Measurements from ENCODE around the gene CCDC106. TPM values are rescaled to one million over a fixed set of nuclear protein-coding genes. Genes with fewer than 3 reads are reported as not detected.
A peak's percentile ranks its signal among the peaks of the same experiment; 100 is the strongest.

Gene CCDC106
- total RNA-seq, 1 experiment from 2014 or later, result 9.7 TPM

- DNase-seq, result no peak
- H3K4me3 ChIP-seq, result peak overlapping the region; percentile 88
- H3K4me1 ChIP-seq, result peaks cover 8% of the 10 kb centered on the region; the same call in 1 of the 2 replicates
- no peak overlapping the region for H3K27ac ChIP-seq
- no peaks in the 10 kb centered on the region for H3K27me3 ChIP-seq
- H3K9me3 ChIP-seq (replicated peaks), result no peaks in the 10 kb centered on the region
- H3K36me3 ChIP-seq, result peaks cover 19% of the 10 kb centered on the region
These were observed 902 bp upstream of the CCDC106 start for GRCh38 chr19:55646889-55647731.

- no peaks in the 10 kb centered on the region for H3K4me1 ChIP-seq
- peak in 1 of 2 experiments; percentile 35 for DNase-seq
- H3K4me3 ChIP-seq, result peak overlapping the region; percentile 88
- H3K36me3 ChIP-seq, result peaks cover 19% of the 10 kb centered on the region
- no peaks in the 10 kb centered on the region for H3K27me3 ChIP-seq
- H3K27ac ChIP-seq, result no peak overlapping the region; the same call in 1 of the 2 replicates
- H3K9me3 ChIP-seq (replicated peaks), result no peaks in the 10 kb centered on the region
These were observed 714 bp downstream of the CCDC106 start for GRCh38 chr19:55648585-55649267.

- no peak for DNase-seq
- H3K27me3 ChIP-seq, result no peaks in the 10 kb centered on the region
- no peaks in the 10 kb centered on the region for H3K9me3 ChIP-seq (replicated peaks)
- no peak overlapping the region for H3K4me3 ChIP-seq
- no peaks in the 10 kb centered on the region for H3K4me1 ChIP-seq
- no peak overlapping the region for H3K27ac ChIP-seq
- H3K36me3 ChIP-seq, result peaks cover 19% of the 10 kb centered on the region
These were observed 1.5 kb downstream of the CCDC106 start for GRCh38 chr19:55649268-55650125.

GRCh38 chr19:55650126-55650557 is 2.1 kb downstream of the CCDC106 start:
- Histone ChIP-seq H3K4me3 (no peak overlapping the region), H3K27me3 (no peaks in the 10 kb centered on the region), H3K36me3 (peaks cover 13% of the 10 kb centered on the region), H3K4me1 (no peaks in the 10 kb centered on the region), H3K27ac (no peak overlapping the region), H3K9me3 (replicated peaks) (no peaks in the 10 kb centered on the region)
- no peak for DNase-seq

- Histone ChIP-seq H3K9me3 (replicated peaks) (no peaks in the 10 kb centered on the region), H3K4me1 (no peaks in the 10 kb centered on the region), H3K36me3 (peaks cover 8% of the 10 kb centered on the region), H3K27ac (no peak overlapping the region), H3K4me3 (no peak overlapping the region), H3K27me3 (no peaks in the 10 kb centered on the region)
- DNase-seq, result no peak
These were observed 2.7 kb downstream of the CCDC106 start for GRCh38 chr19:55650602-55651230.

- Histone ChIP-seq H3K36me3 (peaks cover 8% of the 10 kb centered on the region; the same call in 1 of the 2 replicates), H3K9me3 (replicated peaks) (no peaks in the 10 kb centered on the region), H3K27ac (no peak overlapping the region), H3K4me3 (no peak overlapping the region), H3K4me1 (no peaks in the 10 kb centered on the region), H3K27me3 (no peaks in the 10 kb centered on the region)
- DNase-seq, result no peak
These were observed 3.2 kb downstream of the CCDC106 start for GRCh38 chr19:55651236-55651635.

GRCh38 chr19:55652311-55653128 is 4.5 kb downstream of the CCDC106 start:
- DNase-seq, result no peak
- Histone ChIP-seq H3K27me3 (no peaks in the 10 kb centered on the region), H3K4me1 (0 out of 2 replicates have a peak, but pooled peaks cover 5% of the 10 kb centered on the region)

GRCh38 chr19:55653651-55654322 is 5.8 kb downstream of the CCDC106 start:
- Histone ChIP-seq H3K4me1 (0 out of 2 replicates have a peak, but pooled peaks cover 5% of the 10 kb centered on the region), H3K27me3 (no peaks in the 10 kb centered on the region), H3K27ac (peak overlapping the region; percentile 98), H3K4me3 (peak overlapping the region; percentile 87), H3K9me3 (replicated peaks) (no peaks in the 10 kb centered on the region), H3K36me3 (peaks cover 7% of the 10 kb centered on the region; the same call in 1 of the 2 replicates)
- peak; percentile 99 for DNase-seq

More at GRCh38 chr19:55652311-55653128, 4.5 kb downstream of the CCDC106 start:
- Histone ChIP-seq H3K27ac (no peak overlapping the region), H3K4me3 (no peak overlapping the region), H3K36me3 (peaks cover 7% of the 10 kb centered on the region; the same call in 1 of the 2 replicates), H3K9me3 (replicated peaks) (no peaks in the 10 kb centered on the region)

GRCh38 chr19:55654323-55654867 is 6.4 kb downstream of the CCDC106 start:
- H3K36me3 ChIP-seq, result peaks cover 9% of the 10 kb centered on the region; the same call in 1 of the 2 replicates

GRCh38 chr19:55654868-55655647 is 7.0 kb downstream of the CCDC106 start, which contains the start of gene U2AF2:
Gene U2AF2 (plus strand): TSS chr19:55655035. CDS start chr19:55655105, 70 bp downstream.
- peak within 1 kb of the TSS; percentile 87 for H3K4me3 ChIP-seq
- H3K4me1 ChIP-seq, result 0 out of 2 replicates have a peak, but pooled peaks cover 5% of the 10 kb centered on the region
- no peaks in the 10 kb centered on the region for H3K27me3 ChIP-seq
- peak; percentile 94 to 95 for DNase-seq
- peak within 1 kb of the TSS; percentile 98 for H3K27ac ChIP-seq
- peaks cover 14% of the 10 kb centered on the region; the same call in 1 of the 2 replicates for H3K36me3 ChIP-seq
- H3K9me3 ChIP-seq (replicated peaks), result no peaks in the 10 kb centered on the region

More at GRCh38 chr19:55654323-55654867, 6.4 kb downstream of the CCDC106 start:
- DNase-seq, result peak; percentile 99
- H3K9me3 ChIP-seq (replicated peaks), result no peaks in the 10 kb centered on the region
- peak overlapping the region; percentile 87 for H3K4me3 ChIP-seq
- 0 out of 2 replicates have a peak, but pooled peaks cover 5% of the 10 kb centered on the region for H3K4me1 ChIP-seq
- peak overlapping the region; percentile 98 for H3K27ac ChIP-seq
- no peaks in the 10 kb centered on the region for H3K27me3 ChIP-seq

- Histone ChIP-seq H3K27ac (peak overlapping the region; percentile 98), H3K4me1 (0 out of 2 replicates have a peak, but pooled peaks cover 5% of the 10 kb centered on the region), H3K4me3 (peak overlapping the region; percentile 87), H3K27me3 (no peaks in the 10 kb centered on the region), H3K36me3 (peaks cover 14% of the 10 kb centered on the region; the same call in 1 of the 2 replicates), H3K9me3 (replicated peaks) (no peaks in the 10 kb centered on the region)
- no peak for DNase-seq
These were observed 7.6 kb downstream of the CCDC106 start for GRCh38 chr19:55655648-55656040.

- Histone ChIP-seq H3K36me3 (peaks cover 15% of the 10 kb centered on the region), H3K4me3 (peak overlapping the region; percentile 87), H3K27ac (no peak overlapping the region)
These were observed 8.5 kb downstream of the CCDC106 start for GRCh38 chr19:55656552-55656951.

More at GRCh38 chr19:55656552-55656951, 8.5 kb downstream of the CCDC106 start:
- H3K27me3 ChIP-seq, result no peaks in the 10 kb centered on the region
- H3K4me1 ChIP-seq, result 0 out of 2 replicates have a peak, but pooled peaks cover 5% of the 10 kb centered on the region
- no peak for DNase-seq
- no peaks in the 10 kb centered on the region for H3K9me3 ChIP-seq (replicated peaks)

Data from SJCRH30 (cell line).